Hepatocyte (in vitro differentiated cells): ENCODE results near the gene ZNF436.

Experiments
- CTCF ChIP-seq: fragments of 200-600 bp; sonication (generic); IDR thresholded peaks from 2 replicates; pipeline ENCODE4 v1.5.1; 2016; ENCODE audit warnings: antibody characterized with exemption, mild to moderate bottlenecking; ENCODE audit not compliant: poor library complexity
- EZH2 ChIP-seq: fragments of 200-600 bp; sonication (generic); IDR thresholded peaks from 2 replicates; pipeline ENCODE4 v1.6.1; 2016; ENCODE audit warnings: antibody characterized with exemption, mild to moderate bottlenecking, borderline replicate concordance

DNA sequence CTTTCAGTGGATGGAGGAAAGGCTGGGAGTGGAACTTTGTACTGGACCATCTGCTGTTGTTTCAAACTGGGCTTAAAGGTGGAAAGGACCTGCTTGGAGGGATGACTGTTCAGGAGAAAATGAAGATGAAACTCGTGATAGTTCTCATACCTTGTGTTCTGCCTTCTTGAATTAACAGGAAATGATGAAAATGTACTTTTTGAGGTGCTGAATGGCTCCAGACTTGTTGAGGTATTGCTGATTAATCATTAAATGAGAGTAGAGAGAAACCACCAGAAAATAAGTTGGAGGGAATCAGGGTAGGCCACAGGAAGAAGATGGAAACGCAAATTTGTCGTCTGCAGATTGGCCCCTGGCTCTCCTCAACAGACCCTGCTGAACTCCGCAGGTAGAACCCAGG is 26.2 kb upstream of the ZNF436 start:
- TF ChIP-seq EZH2 (no peak), CTCF (no peak)
